Osteoblast (primary cell): Measurements from ENCODE around the gene OR51B2. TPM values are rescaled to one million over a fixed set of nuclear protein-coding genes. Genes with fewer than 3 reads are reported as not detected.

Experiments used
- DNase-seq: peaks from one replicate; pipeline ENCODE4 v3.0.0; 2011; ENCODE audit warnings: low spot score, mixed read lengths; ENCODE audit not compliant: insufficient read length; ENCODE audit errors: missing footprints
- H2AFZ ChIP-seq: 2 replicates; pipeline ENCODE4 v1.6.0; 2011; ENCODE audit warnings: mild to moderate bottlenecking, low read length
- H3K27ac ChIP-seq: 2 replicates; pipeline ENCODE4 v1.5.1; 2011; ENCODE audit warnings: mild to moderate bottlenecking, low read depth, low read length, moderate library complexity
- H3K27me3 ChIP-seq: 2 replicates; pipeline ENCODE4 v1.6.0; 2012; ENCODE audit warnings: mild to moderate bottlenecking, control low read depth, inconsistent platforms, low read length, moderate library complexity; ENCODE audit not compliant: insufficient read depth
- H3K36me3 ChIP-seq: 2 replicates; pipeline ENCODE4 v1.5.1; 2011; ENCODE audit warnings: mild to moderate bottlenecking, low read length, control low read depth, moderate library complexity; ENCODE audit not compliant: insufficient read depth
- H3K4me1 ChIP-seq: 2 replicates; pipeline ENCODE4 v1.5.1; 2011; ENCODE audit warnings: mild to moderate bottlenecking, low read length, control low read depth, moderate library complexity; ENCODE audit not compliant: insufficient read depth
- H3K4me2 ChIP-seq: 2 replicates; pipeline ENCODE4 v1.6.0; 2011; ENCODE audit warnings: mild to moderate bottlenecking, low read length; ENCODE audit not compliant: insufficient read depth
- H3K4me3 ChIP-seq: fragments of 200-600 bp; sonication (generic); 3 replicates; pipeline ENCODE4 v1.5.1; 2012; ENCODE audit warnings: mild to moderate bottlenecking, low read length, inconsistent platforms; ENCODE audit not compliant: insufficient read depth
- H3K79me2 ChIP-seq: 2 replicates; pipeline ENCODE4 v1.6.0; 2012; ENCODE audit warnings: mild to moderate bottlenecking, low read length, control low read depth, inconsistent platforms; ENCODE audit not compliant: insufficient read depth
- H3K9me3 ChIP-seq: 2 replicates; pipeline ENCODE4 v1.5.1; 2011; ENCODE audit warnings: low read depth, low read length, control low read depth
- H4K20me1 ChIP-seq: 2 replicates; pipeline ENCODE4 v1.6.0; 2012; ENCODE audit warnings: mild to moderate bottlenecking, low read length, control low read depth; ENCODE audit not compliant: insufficient read depth
- CTCF ChIP-seq: IDR thresholded peaks from 2 replicates; pipeline ENCODE4 v1.5.1; 2011; ENCODE audit warnings: mild to moderate bottlenecking, low read depth, low read length, moderate library complexity; ENCODE audit errors: extremely low read depth
- total RNA-seq: library from RNA; depleted of rRNA; stranded (reverse); fragments of >200 nt; gene quantifications from 2 replicates; pipeline ENCODE4 v1.2.3, GENCODE V29; 2012

The OR51B2 gene
- total RNA-seq, 1 donor: not detected

- no peak for TF ChIP-seq CTCF
- Histone ChIP-seq H3K4me2 (no peak overlapping the region), H3K4me1 (peaks cover 13% of the 10 kb centered on the region), H4K20me1 (no peaks in the 10 kb centered on the region), H3K9me3 (no peaks in the 10 kb centered on the region), H3K27ac (no peak overlapping the region), H3K27me3 (no peaks in the 10 kb centered on the region), H3K36me3 (no peaks in the 10 kb centered on the region), H3K4me3 (no peak overlapping the region), H3K79me2 (no peaks in the 10 kb centered on the region), H2AFZ (no peak overlapping the region)
- DNase-seq: no peak
These were observed 38.3 kb downstream of the OR51B2 start for GRCh38 chr11:5285703-5286340.

GRCh38 chr11:5284637-5285036 lies 39.5 kb downstream of the OR51B2 start:
- H3K4me1 ChIP-seq: peaks cover 12% of the 10 kb centered on the region
- TF ChIP-seq CTCF: no peak
- H4K20me1 ChIP-seq: no peaks in the 10 kb centered on the region
- no peak overlapping the region for H2AFZ ChIP-seq
- no peak overlapping the region for H3K27ac ChIP-seq
- no peaks in the 10 kb centered on the region for H3K36me3 ChIP-seq
- H3K4me3 ChIP-seq: no peak overlapping the region
- H3K27me3 ChIP-seq: no peaks in the 10 kb centered on the region
- no peak for DNase-seq
- no peak overlapping the region for H3K4me2 ChIP-seq
- H3K79me2 ChIP-seq: no peaks in the 10 kb centered on the region
- no peaks in the 10 kb centered on the region for H3K9me3 ChIP-seq

- H4K20me1 ChIP-seq: no peaks in the 10 kb centered on the region
- no peak for DNase-seq
- H3K4me1 ChIP-seq: peaks cover 6% of the 10 kb centered on the region
- no peaks in the 10 kb centered on the region for H3K27me3 ChIP-seq
- no peak overlapping the region for H3K4me3 ChIP-seq
- H2AFZ ChIP-seq: no peak overlapping the region
- H3K79me2 ChIP-seq: no peaks in the 10 kb centered on the region
- H3K27ac ChIP-seq: no peak overlapping the region
- no peak for TF ChIP-seq CTCF
- no peaks in the 10 kb centered on the region for H3K9me3 ChIP-seq
- H3K36me3 ChIP-seq: no peaks in the 10 kb centered on the region
- no peak overlapping the region for H3K4me2 ChIP-seq
These were observed 40.2 kb downstream of the OR51B2 start for GRCh38 chr11:5283882-5284281.

GRCh38 chr11:5283086-5283485 lies 41.0 kb downstream of the OR51B2 start:
- H3K9me3 ChIP-seq: no peaks in the 10 kb centered on the region
- no peak for TF ChIP-seq CTCF
- no peaks in the 10 kb centered on the region for H4K20me1 ChIP-seq
- H3K4me3 ChIP-seq: no peak overlapping the region
- H3K27ac ChIP-seq: no peak overlapping the region
- H3K36me3 ChIP-seq: no peaks in the 10 kb centered on the region
- DNase-seq: no peak
- H3K27me3 ChIP-seq: no peaks in the 10 kb centered on the region
- peaks cover 6% of the 10 kb centered on the region for H3K4me1 ChIP-seq
- no peak overlapping the region for H3K4me2 ChIP-seq
- no peak overlapping the region for H2AFZ ChIP-seq
- no peaks in the 10 kb centered on the region for H3K79me2 ChIP-seq
